ENCODE data around the gene LACRT.

GRCh38 chr12:54650889-54651288 is 16.2 kb upstream of the LACRT start:
- no peak for TF ChIP-seq POLR2A (IDR thresholded peaks at IDR 0.05)
- TF ChIP-seq CTCF (IDR thresholded peaks at IDR 0.05): no peak
- no peak for TF ChIP-seq EP300 (IDR thresholded peaks at IDR 0.05)
